Lower lobe of right lung (tissue), 2 donors: Measurements from ENCODE around the gene CA10. TPM values are rescaled to one million over a fixed set of nuclear protein-coding genes. Genes with fewer than 3 reads are reported as not detected.

Experiments used
- ATAC-seq, 2 donors: fragments of 200-7000 bp; cut with Tn5 transposase; one replicate each; pipeline ENCODE4 v1.9.1; 2020 to 2022; ENCODE audit warnings: mild to moderate bottlenecking in 2 of 2, moderate library complexity in 2 of 2
- DNase-seq: peaks from one replicate; pipeline ENCODE4 v3.0.0-alpha.2; 2020
- H3K27ac ChIP-seq: fragments of 200-600 bp; one replicate; pipeline ENCODE4 v1.8.0; 2022
- H3K27me3 ChIP-seq: fragments of 200-600 bp; one replicate; pipeline ENCODE4 v1.8.0; 2022; ENCODE audit warnings: low read depth
- H3K36me3 ChIP-seq: fragments of 200-600 bp; one replicate; pipeline ENCODE4 v1.8.0; 2022; ENCODE audit warnings: mild to moderate bottlenecking
- H3K4me1 ChIP-seq: fragments of 200-600 bp; one replicate; pipeline ENCODE4 v1.8.0; 2022
- H3K4me3 ChIP-seq: fragments of 200-600 bp; one replicate; pipeline ENCODE4 v1.8.0; 2022; ENCODE audit warnings: mild to moderate bottlenecking
- H3K9me3 ChIP-seq: fragments of 200-600 bp; one replicate; pipeline ENCODE4 v1.8.0; 2022
- CTCF ChIP-seq: fragments of 200-600 bp; IDR thresholded peaks from one replicate; pipeline ENCODE4 v1.8.0; 2022; ENCODE audit warnings: antibody characterized with exemption, mild to moderate bottlenecking
- intact Hi-C: fragments of 100-400 bp; cut with DNase I; formaldehyde crosslinking; loops from one replicate; pipeline ENCODE4 v1.11.0; 2022
- total RNA-seq: library from RNA; stranded (reverse); fragmentation: NEBNext Ultra II Directional; extraction: Animal tissue kit (Norgen Biotek cat#: 25700); gene quantifications from one replicate; pipeline ENCODE4 v1.2.1, GENCODE V29; 2021
- donor health status: DM: no; HTN: yes; CAD: no; lungs with severe emphysema.

Gene CA10
- total RNA-seq, 1 donor from 2014 or later: not detected

DNA sequence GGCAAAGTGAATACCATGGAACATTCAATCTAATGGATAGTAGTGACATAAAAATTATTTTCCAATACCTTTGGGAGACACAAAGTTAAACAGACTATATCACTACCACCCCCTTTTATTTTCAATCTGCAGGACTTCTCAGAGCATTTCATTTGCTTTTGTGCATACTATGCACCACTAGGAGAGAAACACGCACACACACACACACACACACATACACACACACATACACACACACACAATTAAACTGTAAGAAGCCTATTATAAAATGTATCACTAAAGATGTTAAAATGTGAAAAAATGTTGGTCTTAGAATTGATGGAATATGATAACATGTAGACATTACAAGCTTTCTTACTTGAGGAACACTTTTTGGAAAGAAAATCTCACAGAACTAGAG lies 331.4 kb downstream of the CA10 start:
- TF ChIP-seq CTCF: no peak
- no peak overlapping the region for H3K4me3 ChIP-seq
- no peaks in the 10 kb centered on the region for H3K4me1 ChIP-seq
- DNase-seq: no peak
- ATAC-seq: no peak
- H3K36me3 ChIP-seq: no peaks in the 10 kb centered on the region
- H3K9me3 ChIP-seq: no peaks in the 10 kb centered on the region
- no peak overlapping the region for H3K27ac ChIP-seq
- intact Hi-C loops: no loop called here
- peaks cover 4% of the 10 kb centered on the region for H3K27me3 ChIP-seq

GRCh38 chr17:51820766-51821165 lies 337.7 kb downstream of the CA10 start:
- no peak for TF ChIP-seq CTCF
- Histone ChIP-seq H3K4me1 (no peaks in the 10 kb centered on the region), H3K27ac (no peak overlapping the region), H3K4me3 (no peak overlapping the region), H3K9me3 (no peaks in the 10 kb centered on the region), H3K36me3 (no peaks in the 10 kb centered on the region), H3K27me3 (no peaks in the 10 kb centered on the region)
- intact Hi-C loops: no loop called here
- ATAC-seq (no peak), DNase-seq (no peak)

DNA sequence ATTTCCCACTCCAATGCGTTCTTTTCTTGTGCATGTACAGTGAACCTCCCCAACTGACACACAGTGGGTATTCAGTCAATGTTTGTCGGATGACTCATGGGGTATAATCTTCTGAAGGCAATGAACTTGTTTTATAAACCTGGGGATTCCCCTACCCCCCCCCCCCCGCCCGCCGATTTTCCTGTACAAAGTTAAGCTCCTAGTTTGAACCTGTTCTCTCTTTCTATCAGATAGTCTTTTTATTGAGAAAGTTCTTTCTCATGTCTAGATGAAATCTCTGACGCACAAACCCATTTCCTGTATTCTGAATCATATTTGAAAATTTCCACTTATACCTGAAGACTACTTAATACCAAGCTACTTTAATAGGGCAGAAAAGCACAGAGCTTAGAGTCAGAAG lies 338.3 kb downstream of the CA10 start:
- Histone ChIP-seq H3K4me1 (no peaks in the 10 kb centered on the region), H3K36me3 (no peaks in the 10 kb centered on the region), H3K4me3 (no peak overlapping the region), H3K9me3 (no peaks in the 10 kb centered on the region), H3K27ac (no peak overlapping the region), H3K27me3 (no peaks in the 10 kb centered on the region)
- DNase-seq (no peak), ATAC-seq (no peak)
- TF ChIP-seq CTCF: no peak
- intact Hi-C loops: no loop called here

DNA sequence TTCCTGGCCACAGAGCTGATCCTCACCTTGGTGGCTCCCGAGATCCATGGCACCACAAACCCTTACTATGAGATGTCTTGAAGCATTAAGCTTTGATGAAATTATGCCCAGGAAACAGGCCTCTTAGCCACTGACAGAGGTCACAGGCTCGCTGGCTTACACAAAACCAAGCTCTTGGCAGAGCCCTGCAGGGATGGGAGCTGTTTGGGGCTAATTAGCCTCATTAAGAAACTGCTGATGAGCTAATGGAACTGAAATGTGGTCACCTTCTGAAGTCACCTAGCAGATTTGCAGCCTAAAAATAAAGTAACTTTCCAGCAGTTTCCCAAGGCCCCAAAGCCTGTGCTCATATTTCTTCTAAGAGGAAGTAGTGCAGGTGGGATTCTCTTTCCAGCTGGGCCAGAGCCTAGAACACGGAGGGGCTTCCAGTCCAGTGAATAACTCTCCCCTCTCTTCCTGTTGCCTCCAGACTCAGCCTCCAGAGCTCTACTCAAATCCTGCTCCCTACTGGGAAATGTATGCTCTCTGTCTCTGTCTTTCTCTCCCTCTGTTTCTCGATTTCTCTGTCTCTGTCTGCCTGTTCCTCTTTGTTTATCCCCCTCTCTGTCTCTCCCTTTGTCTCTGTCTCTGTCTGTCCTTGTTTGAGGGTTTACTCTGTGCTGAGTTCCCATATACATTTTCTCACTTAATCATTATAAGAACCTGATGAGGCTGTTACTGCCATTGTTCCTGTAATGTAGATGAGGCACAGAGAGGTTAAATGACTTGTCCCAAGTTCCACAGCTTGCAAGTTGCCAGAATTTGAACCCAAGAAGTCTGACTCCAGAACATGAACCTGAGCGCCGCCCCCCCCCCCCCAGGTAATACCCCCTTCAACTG lies 338.9 kb downstream of the CA10 start:
- intact Hi-C loops: no loop called here
- H3K4me1 ChIP-seq: no peaks in the 10 kb centered on the region
- no peak for TF ChIP-seq CTCF
- DNase-seq: no peak
- no peak overlapping the region for H3K27ac ChIP-seq
- no peaks in the 10 kb centered on the region for H3K9me3 ChIP-seq
- H3K36me3 ChIP-seq: no peaks in the 10 kb centered on the region
- no peak for ATAC-seq
- H3K4me3 ChIP-seq: no peak overlapping the region
- H3K27me3 ChIP-seq: no peaks in the 10 kb centered on the region

DNA sequence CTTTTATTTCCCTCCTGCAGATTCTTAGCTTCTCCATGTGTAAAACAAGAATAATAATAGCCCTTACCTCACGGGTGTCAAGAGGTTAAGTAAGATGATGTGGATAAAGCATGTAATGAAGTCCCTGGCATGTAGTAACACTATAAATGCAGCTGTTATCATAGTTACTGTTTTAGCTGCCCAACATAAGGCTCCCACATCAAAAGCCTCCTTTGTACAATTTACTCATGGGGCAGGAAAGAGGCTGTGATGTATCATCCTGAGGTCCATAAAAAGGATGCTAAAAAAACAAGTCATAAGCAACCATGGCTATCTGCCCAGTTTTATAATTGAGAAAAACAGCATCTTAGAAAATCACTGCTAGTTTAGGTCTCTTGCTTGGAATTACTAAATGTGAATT lies 339.7 kb downstream of the CA10 start:
- no peaks in the 10 kb centered on the region for H3K4me1 ChIP-seq
- intact Hi-C loops: no loop called here
- H3K9me3 ChIP-seq: no peaks in the 10 kb centered on the region
- no peak for TF ChIP-seq CTCF
- ATAC-seq: no peak
- no peak overlapping the region for H3K4me3 ChIP-seq
- no peaks in the 10 kb centered on the region for H3K36me3 ChIP-seq
- H3K27ac ChIP-seq: no peak overlapping the region
- no peaks in the 10 kb centered on the region for H3K27me3 ChIP-seq
- no peak for DNase-seq
